ENCODE measurements around the gene KHDRBS2.

Gene KHDRBS2

DNA sequence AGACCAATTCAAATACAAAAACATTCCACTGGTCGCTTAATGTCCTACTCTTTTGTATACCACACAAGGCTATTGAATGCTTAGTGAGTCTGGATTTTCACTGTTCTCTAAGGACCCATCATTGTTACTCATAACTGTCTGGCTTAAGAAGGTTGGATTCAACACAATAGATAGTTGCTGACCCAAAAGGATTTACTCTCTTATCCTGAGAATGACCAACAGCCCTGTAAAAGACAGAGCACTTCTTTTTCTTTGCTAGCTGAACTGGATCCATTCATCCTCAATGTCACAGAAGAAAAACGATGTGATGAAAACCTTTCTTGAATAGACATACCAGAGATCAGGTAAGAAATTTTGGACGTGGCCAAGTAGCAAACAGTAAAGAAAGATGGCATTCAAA lies 645.6 kb downstream of the KHDRBS2 start:
- Mint-ChIP-seq H3K4me3 (no peak overlapping the region), H3K4me1 (ENCODE audit: low read depth) (no peaks in the 10 kb centered on the region), H3K27me3 (no peaks in the 10 kb centered on the region), H3K27ac (no peak overlapping the region), H3K9me3 (peaks cover 55% of the 10 kb centered on the region), H3K36me3 (ENCODE audit: low read depth) (no peaks in the 10 kb centered on the region)
- intact Hi-C loops (cut with micrococcal nuclease), result no loop called here

Measured in dendritic cell treated with granulocyte-macrophage colony-stimulating factor and Interleukin-4, amounts not matched to agents 40 ng/mL and 50 ng/mL, for 4 days (primary cell).